Measurements from ENCODE around the gene INPP5F. TPM values are rescaled to one million over a fixed set of nuclear protein-coding genes. Genes with fewer than 3 reads are reported as not detected.

Gene INPP5F
- total RNA-seq, 1 donor from 2014 or later, result 19.0 TPM

GRCh38 chr10:119817991-119818888 is 92.4 kb downstream of the INPP5F start:
- DNase-seq (ENCODE audit: low spot score), result peak; percentile 74

GRCh38 chr10:119818889-119819270 is 93.0 kb downstream of the INPP5F start:
- no peak for DNase-seq (ENCODE audit: low spot score)

- DNase-seq (ENCODE audit: low spot score), result no peak
Measured at GRCh38 chr10:119821182-119821581, 95.3 kb downstream of the INPP5F start.

- DNase-seq (ENCODE audit: low spot score), result no peak
Measured at GRCh38 chr10:119824299-119824698, 98.4 kb downstream of the INPP5F start.

GRCh38 chr10:119826771-119827170 is 100.9 kb downstream of the INPP5F start:
- no peak for DNase-seq (ENCODE audit: low spot score)

GRCh38 chr10:119827430-119827829 is 101.6 kb downstream of the INPP5F start:
- no peak for DNase-seq (ENCODE audit: low spot score)

GRCh38 chr10:119829429-119829828 is 103.6 kb downstream of the INPP5F start:
- no peak for DNase-seq (ENCODE audit: low spot score)

GRCh38 chr10:119830851-119831250 is 105.0 kb downstream of the INPP5F start:
- DNase-seq (ENCODE audit: low spot score), result no peak

- DNase-seq (ENCODE audit: low spot score), result no peak
Measured at GRCh38 chr10:119831656-119832055, 105.8 kb downstream of the INPP5F start.

- no peak for DNase-seq (ENCODE audit: low spot score)
Measured at GRCh38 chr10:119832951-119833350, 107.1 kb downstream of the INPP5F start.

GRCh38 chr10:119834188-119834587 is 108.3 kb downstream of the INPP5F start:
- no peak for DNase-seq (ENCODE audit: low spot score)

- no peak for DNase-seq (ENCODE audit: low spot score)
Measured at GRCh38 chr10:119845656-119846055, 119.8 kb downstream of the INPP5F start.

- no peak for DNase-seq (ENCODE audit: low spot score)
Measured at GRCh38 chr10:119849031-119849789, 123.4 kb downstream of the INPP5F start.

GRCh38 chr10:119849944-119850343 is 124.1 kb downstream of the INPP5F start:
- no peak for DNase-seq (ENCODE audit: low spot score)

GRCh38 chr10:119852277-119852676 is 126.4 kb downstream of the INPP5F start:
- no peak for DNase-seq (ENCODE audit: low spot score)

- no peak for DNase-seq (ENCODE audit: low spot score)
Measured at GRCh38 chr10:119852822-119853221, 127.0 kb downstream of the INPP5F start.

GRCh38 chr10:119853574-119853973 is 127.7 kb downstream of the INPP5F start:
- DNase-seq (ENCODE audit: low spot score), result no peak

GRCh38 chr10:119858063-119858462 is 132.2 kb downstream of the INPP5F start:
- no peak for DNase-seq (ENCODE audit: low spot score)

GRCh38 chr10:119859420-119860258 is 133.8 kb downstream of the INPP5F start:
- no peak for DNase-seq (ENCODE audit: low spot score)

- DNase-seq (ENCODE audit: low spot score), result no peak
Measured at GRCh38 chr10:119860866-119861607, 135.2 kb downstream of the INPP5F start.

GRCh38 chr10:119862524-119862923 is 136.7 kb downstream of the INPP5F start:
- no peak for DNase-seq (ENCODE audit: low spot score)
